Measurements from ENCODE around the gene VMO1.

The VMO1 gene

DNA sequence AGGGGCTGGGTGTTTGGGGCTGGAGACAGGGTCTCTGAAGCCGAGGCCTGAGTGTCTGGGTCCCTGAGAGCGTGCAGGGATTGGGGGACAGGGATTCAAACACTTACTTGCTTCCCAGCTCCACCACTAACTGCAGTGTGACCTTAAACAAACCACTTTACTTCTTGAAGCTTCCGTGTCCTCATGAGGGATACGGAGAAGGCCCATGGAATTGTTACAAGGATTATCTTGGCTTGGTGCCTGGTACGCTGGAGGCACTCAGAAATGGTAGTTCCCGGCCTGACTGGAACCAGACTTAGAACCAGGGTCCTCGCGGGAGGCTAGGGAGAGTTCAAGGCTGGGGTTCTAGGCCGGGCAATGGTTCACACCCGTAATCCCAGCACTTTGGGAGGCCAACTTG lies 43.5 kb downstream of the VMO1 start:
- no peak overlapping the region for H3K27ac ChIP-seq
- TF ChIP-seq, protein P1, sequence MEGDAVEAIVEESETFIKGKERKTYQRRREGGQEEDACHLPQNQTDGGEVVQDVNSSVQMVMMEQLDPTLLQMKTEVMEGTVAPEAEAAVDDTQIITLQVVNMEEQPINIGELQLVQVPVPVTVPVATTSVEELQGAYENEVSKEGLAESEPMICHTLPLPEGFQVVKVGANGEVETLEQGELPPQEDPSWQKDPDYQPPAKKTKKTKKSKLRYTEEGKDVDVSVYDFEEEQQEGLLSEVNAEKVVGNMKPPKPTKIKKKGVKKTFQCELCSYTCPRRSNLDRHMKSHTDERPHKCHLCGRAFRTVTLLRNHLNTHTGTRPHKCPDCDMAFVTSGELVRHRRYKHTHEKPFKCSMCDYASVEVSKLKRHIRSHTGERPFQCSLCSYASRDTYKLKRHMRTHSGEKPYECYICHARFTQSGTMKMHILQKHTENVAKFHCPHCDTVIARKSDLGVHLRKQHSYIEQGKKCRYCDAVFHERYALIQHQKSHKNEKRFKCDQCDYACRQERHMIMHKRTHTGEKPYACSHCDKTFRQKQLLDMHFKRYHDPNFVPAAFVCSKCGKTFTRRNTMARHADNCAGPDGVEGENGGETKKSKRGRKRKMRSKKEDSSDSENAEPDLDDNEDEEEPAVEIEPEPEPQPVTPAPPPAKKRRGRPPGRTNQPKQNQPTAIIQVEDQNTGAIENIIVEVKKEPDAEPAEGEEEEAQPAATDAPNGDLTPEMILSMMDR (conservative IDR thresholded peaks at IDR 0.05) = no peak

DNA sequence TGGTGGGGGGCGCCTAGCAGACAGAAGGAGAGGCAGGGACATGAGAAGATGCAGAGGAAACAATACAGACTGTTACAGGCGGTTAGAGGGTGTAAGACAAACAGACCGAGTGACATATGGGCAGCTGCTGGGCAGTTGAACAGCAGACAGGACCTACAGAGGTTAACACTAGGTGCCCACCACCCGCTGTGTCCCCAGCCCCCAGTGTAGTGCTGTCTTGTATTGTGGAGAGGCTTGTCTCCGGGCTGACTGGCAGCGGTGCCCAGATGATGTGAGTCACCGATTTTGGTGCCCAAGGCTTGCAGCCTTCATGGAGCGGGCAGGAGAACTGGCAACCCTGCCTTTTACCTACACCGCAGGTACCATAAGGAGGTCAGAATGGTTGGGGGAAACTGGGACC lies 44.0 kb downstream of the VMO1 start:
- H3K27ac ChIP-seq = no peak overlapping the region
- TF ChIP-seq, protein P1 (conservative IDR thresholded peaks at IDR 0.05) = no peak

DNA sequence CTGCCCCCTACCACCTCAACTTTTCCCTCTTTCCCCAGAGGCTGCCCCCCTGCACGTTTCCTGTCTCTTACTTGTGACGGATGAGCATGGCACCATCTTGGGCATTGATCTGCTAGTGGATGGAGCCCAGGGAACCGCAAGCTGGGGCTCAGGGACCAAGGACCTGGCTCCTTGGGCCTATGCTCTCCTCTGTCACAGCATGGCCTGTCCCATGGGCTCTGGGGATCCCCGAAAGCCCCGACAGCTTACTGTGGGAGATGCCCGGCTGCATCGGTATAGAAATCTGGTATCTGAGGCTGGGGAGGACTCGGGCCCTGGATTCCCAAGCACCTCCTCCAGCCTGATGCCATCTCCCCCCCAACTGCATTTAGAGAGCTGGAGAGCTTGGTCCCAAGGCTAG lies 44.6 kb downstream of the VMO1 start:
- H3K27ac ChIP-seq = no peak overlapping the region
- TF ChIP-seq, protein P1 (conservative IDR thresholded peaks at IDR 0.05) = no peak

DNA sequence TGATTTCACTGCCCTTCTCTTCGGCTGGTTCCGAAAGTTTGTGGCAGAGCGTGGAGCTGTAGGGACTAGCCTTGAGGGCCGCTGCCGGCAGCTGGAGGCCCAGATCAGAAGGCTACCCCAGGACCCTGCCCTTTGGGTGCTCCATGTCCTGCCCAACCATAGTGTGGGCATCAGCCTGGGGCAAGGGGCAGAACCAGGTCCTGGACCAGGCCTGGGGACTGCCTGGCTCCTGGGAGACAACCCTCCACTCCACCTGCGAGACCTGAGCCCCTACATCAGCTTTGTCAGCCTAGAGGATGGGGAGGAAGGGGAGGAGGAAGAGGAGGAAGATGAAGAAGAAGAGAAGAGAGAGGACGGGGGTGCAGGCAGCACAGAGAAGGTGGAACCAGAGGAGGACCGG lies 45.6 kb downstream of the VMO1 start:
- TF ChIP-seq, protein P1 (conservative IDR thresholded peaks at IDR 0.05) = no peak

DNA sequence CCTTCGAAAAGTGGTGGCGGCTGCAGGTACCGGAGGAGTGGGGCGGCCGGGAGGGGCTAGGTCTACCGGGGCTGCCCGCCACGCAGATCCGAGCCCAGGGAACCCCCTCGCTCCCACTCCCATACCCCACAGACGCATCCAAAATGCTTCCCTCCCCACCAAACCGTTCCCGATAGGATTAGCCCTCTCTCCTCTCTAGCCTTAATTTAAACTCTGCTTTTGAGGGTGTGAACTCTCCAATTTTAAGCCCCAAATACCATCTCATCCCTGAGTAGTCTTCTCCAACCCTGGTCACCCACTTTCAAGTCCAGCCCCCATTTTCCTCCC lies 46.2 kb downstream of the VMO1 start:
- TF ChIP-seq, protein P1 (conservative IDR thresholded peaks at IDR 0.05) = no peak
- peak overlapping the region; percentile 66 for H3K27ac ChIP-seq

More for the DNA sequence above, 45.6 kb downstream of the VMO1 start:
- no peak overlapping the region for H3K27ac ChIP-seq

DNA sequence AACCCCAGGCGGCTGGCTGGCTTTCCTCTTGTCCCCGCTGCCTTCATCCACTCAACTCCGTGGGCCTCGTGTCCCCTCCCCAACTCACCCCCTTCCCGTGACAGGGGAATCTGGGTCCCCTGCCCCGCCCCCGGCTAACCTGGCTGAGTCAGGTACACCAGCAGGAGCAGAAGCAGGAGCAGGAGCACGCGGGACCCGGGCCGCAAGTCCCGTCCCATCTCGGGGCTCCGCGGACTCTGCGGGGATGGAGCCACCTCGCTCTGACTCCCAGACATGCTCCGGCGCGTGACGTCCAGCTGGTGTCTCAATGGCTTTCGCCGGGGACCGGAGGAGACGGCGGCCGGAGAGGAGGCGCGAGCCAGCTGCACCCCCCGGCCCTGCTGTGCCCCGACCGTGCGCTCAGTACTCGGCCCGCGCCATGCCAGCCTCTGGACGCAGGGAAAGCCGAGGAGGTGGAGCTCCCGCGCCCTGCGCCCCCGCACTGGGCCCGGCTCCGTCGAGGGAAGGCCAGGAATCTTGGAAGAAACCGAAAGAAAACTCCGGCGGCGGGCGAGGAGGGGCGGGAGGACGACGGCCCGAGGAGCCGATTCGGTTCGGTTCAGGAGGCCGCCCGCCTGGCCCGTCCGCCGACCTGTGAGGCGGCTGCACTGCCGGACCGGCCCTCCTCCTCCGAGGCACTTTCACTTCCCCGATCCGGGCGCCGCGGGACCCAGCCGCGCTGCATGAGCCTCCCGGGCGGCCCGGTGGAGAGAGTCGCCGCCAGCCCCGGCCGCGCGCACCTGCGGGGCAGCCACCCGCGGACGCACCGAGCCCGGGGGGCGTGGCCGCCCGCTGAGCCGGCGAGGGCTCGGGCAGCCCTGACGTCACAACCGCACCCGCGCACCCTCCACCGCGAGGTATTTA lies 46.8 kb downstream of the VMO1 start, which contains the start of the genes CXCL16 and ZMYND15:
Gene CXCL16 (minus strand): TSS at position 807 of the 903 bp plus-strand sequence. CDS start 589 bp downstream, at position 218.
Gene ZMYND15 (plus strand): TSS at position 712 of the 903 bp plus-strand sequence. CDS start 716 bp downstream, outside the sequence.
- TF ChIP-seq, protein P1 (conservative IDR thresholded peaks at IDR 0.05) = no peak
- H3K27ac ChIP-seq = peak within 1 kb of the TSS; percentile 66

DNA sequence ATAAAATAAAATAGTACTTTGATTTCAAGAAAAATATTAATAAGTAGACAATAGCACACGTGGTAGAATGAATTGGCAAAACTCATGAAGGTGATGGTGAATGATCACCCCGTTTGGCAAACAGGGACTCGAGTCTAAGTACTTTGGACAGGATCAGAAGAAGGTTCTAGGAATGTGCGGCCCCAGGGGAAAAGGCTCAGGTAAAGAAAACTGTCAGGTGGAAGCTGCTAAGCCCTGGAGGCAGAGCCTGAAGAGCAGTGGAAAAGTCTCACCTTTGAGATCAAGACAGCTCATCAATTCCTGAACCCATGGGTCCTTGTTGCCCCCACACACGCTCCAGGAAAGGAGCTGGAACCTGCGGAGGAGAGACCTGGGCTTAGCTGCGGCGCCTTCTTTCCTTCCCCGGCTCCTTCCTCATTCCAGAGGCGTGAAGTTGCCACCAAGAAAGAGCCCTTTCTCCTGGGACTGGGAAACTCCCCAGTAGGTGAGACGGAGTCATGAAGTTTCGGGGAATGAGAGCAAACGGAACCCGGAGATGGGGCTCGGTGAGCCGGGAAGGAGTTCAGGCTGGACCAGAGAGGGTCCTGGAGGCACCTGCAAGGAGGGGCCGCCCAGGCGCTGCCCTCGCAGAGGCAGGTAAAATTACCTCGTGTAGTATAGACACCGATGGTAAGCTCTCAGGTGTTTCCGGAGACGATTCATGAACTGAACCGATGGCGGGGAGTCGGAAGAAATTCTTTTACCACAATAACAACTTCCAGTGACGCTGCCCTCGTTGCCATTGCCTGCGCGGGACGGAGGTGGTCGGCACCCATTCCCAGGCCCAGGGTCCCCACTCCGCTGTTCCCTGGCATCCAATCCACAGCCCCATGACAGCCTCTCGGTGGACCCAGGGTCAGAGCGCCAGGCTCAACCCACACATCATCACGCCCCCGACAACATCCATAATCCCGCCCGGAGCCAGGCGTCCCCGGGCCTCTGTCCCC lies 47.7 kb downstream of the VMO1 start:
- TF ChIP-seq, protein P1 (conservative IDR thresholded peaks at IDR 0.05) = no peak
- H3K27ac ChIP-seq = peak overlapping the region; percentile 66

Data from VCaP (cell line).